Chondrocyte (in vitro differentiated cells): ENCODE results near the gene SPSB1. TPM values are rescaled to one million over a fixed set of nuclear protein-coding genes. Genes with fewer than 3 reads are reported as not detected.
A peak's percentile ranks its signal among the peaks of the same experiment; 100 is the strongest.

Experiments
- DNase-seq: peaks from one replicate; pipeline ENCODE4 v3.0.0; 2021; ENCODE audit warnings: mixed read lengths, low spot score
- H3K27ac Mint-ChIP-seq: one replicate; pipeline ENCODE4 v1.8.0; 2021; ENCODE audit warnings: mild to moderate bottlenecking, moderate library complexity, mixed read lengths; ENCODE audit not compliant: unreplicated experiment
- H3K27me3 Mint-ChIP-seq: 2 replicates; pipeline ENCODE4 v1.8.0; 2021; ENCODE audit warnings: low read depth, mixed read lengths
- H3K36me3 Mint-ChIP-seq: 2 replicates; pipeline ENCODE4 v1.8.0; 2021; ENCODE audit warnings: low read depth, mixed read lengths
- H3K4me1 Mint-ChIP-seq: 2 replicates; pipeline ENCODE4 v1.8.0; 2021; ENCODE audit warnings: low read depth, mild to moderate bottlenecking, mixed read lengths
- H3K4me3 Mint-ChIP-seq: one replicate; pipeline ENCODE4 v1.8.0; 2021; ENCODE audit warnings: mild to moderate bottlenecking, moderate library complexity, mixed read lengths; ENCODE audit not compliant: unreplicated experiment
- H3K9me3 Mint-ChIP-seq: 2 replicates; pipeline ENCODE4 v1.8.0; 2021; ENCODE audit warnings: low read depth, mixed read lengths
- CTCF ChIP-seq: fragments of 200-600 bp; sonication (generic); IDR thresholded peaks from 2 replicates; pipeline ENCODE4 v1.5.0; 2021; ENCODE audit warnings: antibody characterized with exemption, mild to moderate bottlenecking, moderate library complexity
- total RNA-seq: library from RNA; stranded (reverse); gene quantifications from 3 replicates; pipeline ENCODE4 v1.2.1, GENCODE V29; 2021

SPSB1 gene
- total RNA-seq, 1 donor from 2014 or later: 173 TPM

- H3K27me3 Mint-ChIP-seq: no peaks in the 10 kb centered on the region
- H3K4me1 Mint-ChIP-seq: peaks cover 58% of the 10 kb centered on the region
- DNase-seq: no peak
- H3K27ac Mint-ChIP-seq: no peak overlapping the region
- TF ChIP-seq CTCF: no peak
- H3K9me3 Mint-ChIP-seq: peaks cover 4% of the 10 kb centered on the region
- no peak overlapping the region for H3K4me3 Mint-ChIP-seq
- H3K36me3 Mint-ChIP-seq: peaks cover 24% of the 10 kb centered on the region
Measured at GRCh38 chr1:9293533-9294404, 1.1 kb downstream of the SPSB1 start.

- Mint-ChIP-seq H3K9me3 (no peaks in the 10 kb centered on the region), H3K27me3 (no peaks in the 10 kb centered on the region), H3K4me3 (no peak overlapping the region), H3K36me3 (peaks cover 24% of the 10 kb centered on the region), H3K4me1 (peaks cover 64% of the 10 kb centered on the region), H3K27ac (no peak overlapping the region)
- DNase-seq: no peak
- no peak for TF ChIP-seq CTCF
Measured at GRCh38 chr1:9294405-9294773, 1.7 kb downstream of the SPSB1 start.

- H3K9me3 Mint-ChIP-seq: no peaks in the 10 kb centered on the region
- no peak for DNase-seq
- H3K36me3 Mint-ChIP-seq: peaks cover 24% of the 10 kb centered on the region
- H3K4me3 Mint-ChIP-seq: no peak overlapping the region
- no peaks in the 10 kb centered on the region for H3K27me3 Mint-ChIP-seq
- TF ChIP-seq CTCF: peak; percentile 66
- peaks cover 65% of the 10 kb centered on the region for H3K4me1 Mint-ChIP-seq
- no peak overlapping the region for H3K27ac Mint-ChIP-seq
Measured at GRCh38 chr1:9294910-9295636, 2.4 kb downstream of the SPSB1 start.

- no peak for DNase-seq
- no peak for TF ChIP-seq CTCF
- Mint-ChIP-seq H3K27ac (no peak overlapping the region), H3K4me3 (no peak overlapping the region), H3K27me3 (no peaks in the 10 kb centered on the region), H3K4me1 (peaks cover 68% of the 10 kb centered on the region), H3K9me3 (no peaks in the 10 kb centered on the region), H3K36me3 (peaks cover 31% of the 10 kb centered on the region)
Measured at GRCh38 chr1:9295884-9296283, 3.2 kb downstream of the SPSB1 start.

GRCh38 chr1:9296850-9297249 lies 4.2 kb downstream of the SPSB1 start:
- H3K4me1 Mint-ChIP-seq: peaks cover 72% of the 10 kb centered on the region
- TF ChIP-seq CTCF: no peak
- DNase-seq: no peak
- no peaks in the 10 kb centered on the region for H3K27me3 Mint-ChIP-seq
- H3K27ac Mint-ChIP-seq: no peak overlapping the region
- no peaks in the 10 kb centered on the region for H3K9me3 Mint-ChIP-seq
- no peak overlapping the region for H3K4me3 Mint-ChIP-seq
- H3K36me3 Mint-ChIP-seq: peaks cover 40% of the 10 kb centered on the region
